Fibroblast of lung (primary cell): ENCODE measurements around the gene CCNB1IP1.

Experiments used
- CTCF ChIP-seq, 2 donors: IDR thresholded peaks in 1 of 2; conservative IDR thresholded peaks in 1 of 2; 1 replicate in 1 of 2; 2 replicates in 1 of 2; pipeline ENCODE4 v1.5.1; 2011 to 2012; ENCODE audit warnings: low read length in 2 of 2, control low read depth in 1 of 2, inconsistent platforms in 1 of 2, low read depth in 1 of 2, mild to moderate bottlenecking in 1 of 2
- EZH2 ChIP-seq: IDR thresholded peaks from 2 replicates; pipeline ENCODE4 v1.5.1; 2012; ENCODE audit warnings: low read length, control low read depth, mild to moderate bottlenecking; ENCODE audit errors: missing control alignments

- no peak for TF ChIP-seq CTCF (conservative IDR thresholded peaks at IDR 0.05 in 1 of 2, IDR thresholded peaks at IDR 0.05 in 1 of 2; ENCODE audit: low read depth in 1 of 2, low read length in 2 of 2)
- TF ChIP-seq EZH2 = no peak
Measured at GRCh38 chr14:20262642-20263128, 70.4 kb downstream of the CCNB1IP1 start.
